ENCODE data around the gene ZFYVE19.

ZFYVE19 gene

GRCh38 chr15:40815042-40815698, 8.3 kb downstream of the ZFYVE19 start:
- no peak for DNase-seq (ENCODE audit: low spot score)

- DNase-seq (ENCODE audit: low spot score) = no peak
Observed at GRCh38 chr15:40819048-40819447, 12.2 kb downstream of the ZFYVE19 start.

DNA sequence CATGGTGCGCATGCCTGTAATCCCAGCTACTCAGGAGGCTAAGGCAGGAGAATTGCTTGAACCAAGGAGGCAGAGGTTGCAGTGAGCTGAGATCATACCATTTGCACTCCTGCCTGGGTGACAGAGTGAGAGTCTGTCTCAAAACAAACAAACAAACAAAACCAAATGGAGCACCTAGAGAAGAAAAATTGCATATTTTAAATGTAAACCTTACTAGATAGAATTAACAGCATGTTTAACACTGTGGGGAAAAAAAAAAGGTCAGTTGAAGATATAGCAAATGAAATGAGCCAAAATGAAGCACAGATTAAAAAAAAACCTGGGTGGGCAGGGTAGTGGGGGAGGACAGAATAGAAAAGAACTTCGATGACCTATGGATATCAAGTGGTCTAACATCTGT, 14.3 kb downstream of the ZFYVE19 start:
- DNase-seq (ENCODE audit: low spot score) = no peak

DNA sequence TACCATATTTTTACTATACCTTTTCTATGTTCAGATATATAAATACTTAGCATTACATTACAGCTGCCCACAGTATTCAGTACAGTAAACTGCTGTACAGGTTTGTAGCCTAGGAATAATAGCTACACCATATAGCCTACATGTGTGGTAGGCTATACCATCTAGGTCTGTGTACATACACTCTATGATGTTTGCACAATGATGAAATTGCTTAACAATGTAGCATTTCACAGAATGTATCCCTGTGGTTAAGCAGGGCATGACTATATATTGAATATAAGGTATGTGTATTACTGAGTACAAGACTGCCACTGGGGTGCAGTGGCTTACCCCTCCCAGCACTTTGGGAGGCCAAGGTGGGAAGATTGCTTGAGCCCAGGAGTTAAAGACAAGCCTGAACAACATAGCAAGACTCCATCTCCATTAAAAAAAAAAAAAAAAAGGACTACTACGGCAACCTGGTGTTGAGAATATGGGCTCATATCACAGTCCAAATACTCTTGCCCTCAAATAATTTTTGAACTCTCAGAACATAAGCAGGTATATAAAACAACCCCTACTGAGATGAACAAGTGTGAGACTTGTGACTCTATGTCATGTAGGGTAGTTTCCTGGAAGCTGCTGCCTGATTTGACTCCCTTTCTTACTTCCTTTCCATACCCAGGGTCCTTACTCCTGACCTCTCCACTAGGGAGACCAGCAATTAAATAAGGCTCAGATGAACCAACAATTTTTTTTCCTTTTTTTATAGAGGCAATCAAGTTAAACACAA, 16.9 kb downstream of the ZFYVE19 start:
- DNase-seq (ENCODE audit: low spot score) = no peak

DNA sequence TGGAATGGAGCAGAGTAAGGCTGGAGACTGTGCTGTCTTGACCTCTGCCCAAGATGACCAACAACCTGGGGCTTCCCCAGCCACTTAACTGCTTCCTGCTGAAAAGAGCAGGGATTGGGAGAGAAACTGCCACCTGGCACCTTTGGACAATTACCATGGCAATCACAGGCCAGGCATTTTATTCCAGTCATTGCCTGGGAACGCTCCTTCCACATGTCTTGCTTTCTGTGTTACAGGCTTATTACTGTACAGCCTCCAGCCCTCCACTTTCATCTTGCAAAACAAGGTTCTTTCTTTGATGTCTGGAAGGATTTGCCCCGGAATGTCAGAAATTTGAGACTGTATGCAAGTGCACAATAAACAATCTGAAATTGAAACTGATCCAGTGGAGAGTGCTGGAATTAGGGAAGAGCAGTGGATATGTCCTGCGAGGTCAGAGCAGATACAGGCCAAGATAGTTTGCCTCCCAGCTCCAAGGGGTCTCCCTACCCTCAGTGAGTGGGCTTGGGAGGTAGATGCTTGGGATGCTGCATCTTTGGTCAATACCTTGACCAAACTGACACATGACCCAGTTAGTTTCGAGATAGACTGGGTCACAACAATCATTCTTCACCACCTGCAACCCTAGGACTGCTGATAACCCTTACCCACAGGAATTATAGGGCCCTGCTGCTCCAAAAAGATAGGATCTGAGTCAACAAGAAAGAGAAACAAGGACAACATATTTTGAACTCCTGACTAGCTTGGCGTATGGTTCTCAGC, 19.0 kb downstream of the ZFYVE19 start:
- no peak for DNase-seq (ENCODE audit: low spot score)

DNA sequence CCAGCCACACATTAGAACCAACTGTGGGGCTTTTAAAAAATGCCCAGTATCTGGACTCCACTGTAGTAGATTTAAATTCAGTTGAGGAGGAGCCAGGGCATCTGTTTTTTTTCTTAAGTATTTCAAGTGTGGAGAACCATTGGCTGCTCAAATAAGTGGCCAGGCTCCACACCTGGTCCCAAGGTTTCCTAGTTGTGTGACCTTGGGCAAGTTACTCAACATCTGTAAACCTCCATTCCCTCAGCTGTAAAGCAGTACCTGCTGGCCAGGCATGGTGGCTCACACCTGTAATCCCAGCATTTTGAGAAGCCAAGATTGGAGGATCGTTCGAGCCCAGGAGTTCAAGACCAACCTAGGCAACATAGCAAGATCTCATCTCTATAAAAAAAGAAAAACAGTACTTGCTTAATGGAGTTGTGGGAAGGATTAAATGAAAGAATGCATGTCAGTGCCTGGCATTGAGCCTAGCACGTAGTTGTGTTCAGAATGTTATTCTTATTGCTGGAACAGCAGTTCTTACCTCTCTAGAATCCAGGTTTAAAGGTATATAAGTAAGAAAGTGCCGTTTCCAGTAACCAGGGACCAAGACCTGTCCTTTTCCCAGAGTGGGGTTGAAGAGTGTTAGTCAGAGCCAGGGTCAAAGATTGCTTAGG, 19.7 kb downstream of the ZFYVE19 start:
- DNase-seq (ENCODE audit: low spot score) = no peak

GRCh38 chr15:40828447-40829036, 21.7 kb downstream of the ZFYVE19 start, which contains the start of gene PPP1R14D:
PPP1R14D (minus strand) TSS chr15:40828708; CDS start chr15:40828641, 67 bp downstream.
- no peak for DNase-seq (ENCODE audit: low spot score)

DNA sequence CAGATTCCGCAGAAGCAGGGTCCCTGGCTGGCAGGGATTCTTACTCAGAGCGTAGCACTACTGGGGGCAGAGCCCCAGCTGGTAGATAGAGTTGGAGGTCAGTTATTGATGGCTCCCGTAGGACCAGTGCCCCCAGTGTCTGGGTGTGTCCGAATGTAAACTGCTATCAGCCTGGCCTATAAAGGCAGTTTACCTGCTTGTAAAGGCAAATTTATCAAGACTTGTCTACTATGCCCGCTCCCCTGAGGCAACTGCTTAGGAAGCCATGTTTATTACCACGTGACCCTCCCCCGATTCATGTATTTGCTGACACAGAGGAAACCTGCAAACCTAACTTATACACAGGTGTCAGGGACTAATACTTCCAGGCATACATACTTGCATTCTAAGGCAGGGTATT, 22.2 kb downstream of the ZFYVE19 start:
- no peak for DNase-seq (ENCODE audit: low spot score)

GRCh38 chr15:40830884-40831283, 24.0 kb downstream of the ZFYVE19 start:
- no peak for DNase-seq (ENCODE audit: low spot score)

DNA sequence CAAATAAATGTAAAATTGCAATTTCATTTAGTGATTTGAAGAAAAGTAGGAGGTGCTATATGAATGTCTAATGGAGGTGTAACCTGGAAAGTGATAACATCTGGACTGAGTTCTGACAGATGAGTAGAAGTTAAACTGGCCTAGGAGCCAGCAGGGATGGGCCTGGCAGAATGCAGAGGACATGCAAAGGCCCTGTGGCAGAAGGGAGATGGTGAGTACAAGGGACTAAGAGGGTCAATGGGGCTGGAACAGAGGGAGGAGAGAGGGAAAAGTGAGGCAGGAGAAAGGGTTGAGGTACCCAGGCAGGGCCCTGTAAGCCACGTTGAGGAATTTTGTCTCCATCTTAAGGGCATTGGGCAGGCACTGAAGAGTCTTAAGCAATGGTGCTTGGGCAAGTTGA, 25.0 kb downstream of the ZFYVE19 start:
- DNase-seq (ENCODE audit: low spot score) = no peak

- no peak for DNase-seq (ENCODE audit: low spot score)
Observed at GRCh38 chr15:40832903-40833302, 26.0 kb downstream of the ZFYVE19 start.

- DNase-seq (ENCODE audit: low spot score) = no peak
Observed at GRCh38 chr15:40836020-40836419, 29.1 kb downstream of the ZFYVE19 start.

DNA sequence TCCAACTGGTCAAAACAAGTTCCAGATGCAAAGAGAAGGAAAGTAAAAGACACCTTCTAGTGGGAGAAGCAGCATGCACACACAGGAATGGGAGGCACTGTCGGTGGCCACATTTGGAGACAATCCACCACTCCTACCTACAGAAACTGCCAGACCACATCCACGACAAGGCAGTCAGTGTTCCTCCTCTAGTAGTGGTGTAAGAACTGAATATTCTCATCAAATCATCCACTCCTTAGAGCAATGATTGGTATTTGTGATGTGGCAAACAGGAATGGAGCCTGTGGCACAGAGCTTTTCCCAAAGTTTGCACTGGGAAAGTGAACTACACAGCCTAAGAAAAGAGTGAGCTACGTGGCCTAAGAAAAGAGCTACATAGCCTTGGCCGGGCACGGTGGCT, 31.9 kb downstream of the ZFYVE19 start:
- DNase-seq (ENCODE audit: low spot score) = no peak

GRCh38 chr15:40841741-40842140, 34.9 kb downstream of the ZFYVE19 start:
- DNase-seq (ENCODE audit: low spot score) = no peak

DNA sequence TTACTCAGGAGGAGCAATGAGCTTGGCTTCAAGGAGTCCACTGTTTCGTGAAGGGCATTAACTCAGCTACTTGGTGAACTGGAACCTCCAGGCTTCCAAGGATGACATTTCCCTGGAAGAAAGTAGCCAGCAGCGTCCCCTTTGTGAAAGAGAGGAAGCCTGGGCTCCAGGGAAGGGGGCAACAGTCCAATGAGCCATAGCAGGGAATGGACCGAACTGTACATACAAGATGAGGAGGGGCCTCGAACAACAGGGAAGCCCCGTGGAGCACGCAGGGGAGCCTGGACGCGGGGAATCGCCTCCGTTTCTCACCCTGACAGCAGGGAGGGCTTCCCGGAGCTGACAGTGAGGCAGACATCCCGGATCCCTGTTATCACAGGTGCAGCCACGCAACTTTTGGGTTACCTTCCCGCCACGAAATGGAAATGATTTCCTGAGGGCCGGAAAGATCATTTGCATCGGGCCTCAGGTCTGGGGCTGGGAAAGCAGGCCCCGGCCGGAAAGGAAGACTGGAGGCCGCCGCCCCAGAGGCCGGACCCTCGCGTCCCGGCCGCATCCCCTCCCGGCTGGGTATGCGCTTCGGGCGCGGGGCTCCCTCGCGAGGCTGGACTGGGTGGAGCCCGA, 36.5 kb downstream of the ZFYVE19 start:
- DNase-seq (ENCODE audit: low spot score) = no peak

DNA sequence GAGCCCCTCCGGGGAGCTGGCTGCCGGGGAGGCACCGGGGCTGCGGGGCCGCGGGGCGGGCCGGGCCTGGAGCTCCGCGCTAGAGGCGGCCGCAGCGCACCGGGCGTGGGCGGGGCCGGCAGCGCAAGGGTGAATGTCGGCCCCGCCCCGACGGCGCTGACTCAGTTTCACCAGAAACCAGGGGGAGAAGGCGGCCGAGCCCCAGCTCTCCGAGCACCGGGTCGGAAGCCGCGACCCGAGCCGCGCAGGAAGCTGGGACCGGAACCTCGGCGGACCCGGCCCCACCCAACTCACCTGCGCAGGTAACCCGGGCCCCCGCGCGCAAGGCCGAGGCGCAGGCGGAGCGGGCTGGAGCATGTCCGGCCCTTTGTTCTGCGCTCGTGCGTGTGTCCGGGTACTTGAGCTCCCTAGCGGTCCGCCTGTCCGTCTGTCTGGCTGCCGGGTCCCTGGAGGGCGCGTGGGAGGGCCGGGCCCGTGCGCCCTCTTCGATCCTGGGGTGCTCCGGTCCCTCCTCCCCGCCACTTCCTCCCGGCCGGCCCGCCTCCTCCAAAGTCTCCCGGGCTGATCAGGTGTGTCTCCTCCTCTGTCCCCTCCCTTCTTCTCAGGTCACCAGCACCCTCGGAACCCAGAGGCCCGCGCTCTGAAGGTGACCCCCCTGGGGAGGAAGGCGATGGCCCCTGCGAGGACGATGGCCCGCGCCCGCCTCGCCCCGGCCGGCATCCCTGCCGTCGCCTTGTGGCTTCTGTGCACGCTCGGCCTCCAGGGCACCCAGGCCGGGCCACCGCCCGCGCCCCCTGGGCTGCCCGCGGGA, 37.2 kb downstream of the ZFYVE19 start, which contains the start of gene SPINT1:
TSS of gene SPINT1 (plus strand) at position 164 of the 811 bp plus-strand sequence. CDS start at position 671, 507 bp downstream.
- DNase-seq (ENCODE audit: low spot score) = peak; percentile 58

DNA sequence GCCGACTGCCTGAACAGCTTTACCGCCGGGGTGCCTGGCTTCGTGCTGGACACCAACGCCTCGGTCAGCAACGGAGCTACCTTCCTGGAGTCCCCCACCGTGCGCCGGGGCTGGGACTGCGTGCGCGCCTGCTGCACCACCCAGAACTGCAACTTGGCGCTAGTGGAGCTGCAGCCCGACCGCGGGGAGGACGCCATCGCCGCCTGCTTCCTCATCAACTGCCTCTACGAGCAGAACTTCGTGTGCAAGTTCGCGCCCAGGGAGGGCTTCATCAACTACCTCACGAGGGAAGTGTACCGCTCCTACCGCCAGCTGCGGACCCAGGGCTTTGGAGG, 37.8 kb downstream of the ZFYVE19 start:
- peak; percentile 69 for DNase-seq (ENCODE audit: low spot score)

DNA sequence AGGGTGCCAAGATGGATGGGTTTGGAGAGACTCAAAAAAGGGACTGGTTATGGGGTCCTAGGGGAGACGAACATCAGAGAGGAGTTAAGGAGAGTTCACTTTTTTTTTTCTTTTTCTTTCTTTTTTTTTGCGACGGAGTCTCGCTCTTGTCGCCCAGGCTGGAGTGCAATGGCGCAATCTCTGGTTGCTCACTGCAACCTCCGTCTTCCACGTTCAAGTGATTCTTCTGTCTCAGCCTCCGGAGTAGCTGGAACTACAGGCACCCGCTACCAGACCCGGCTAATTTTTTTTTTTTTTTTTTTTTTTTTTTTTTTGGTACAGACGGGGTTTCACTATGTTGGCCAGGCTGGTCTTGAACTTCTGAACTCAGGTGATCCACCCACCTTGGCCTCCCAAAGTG, 38.1 kb downstream of the ZFYVE19 start:
- no peak for DNase-seq (ENCODE audit: low spot score)

GRCh38 chr15:40845511-40846284, 38.8 kb downstream of the ZFYVE19 start:
- peak; percentile 24 for DNase-seq (ENCODE audit: low spot score)

- peak; percentile 3 for DNase-seq (ENCODE audit: low spot score)
Observed at GRCh38 chr15:40846841-40847222, 39.9 kb downstream of the ZFYVE19 start.

Measured in D341Med (cell line).